HFFc6 (cell line): Measurements from ENCODE around the gene CCDC6. TPM values are rescaled to one million over a fixed set of nuclear protein-coding genes. Genes with fewer than 3 reads are reported as not detected.

Source experiments
- DNase-seq: peaks from one replicate; pipeline ENCODE4 v3.0.0-alpha.2; 2018
- H3K27ac Mint-ChIP-seq: 2 replicates; pipeline ENCODE4 v1.8.0; 2020; ENCODE audit warnings: mild to moderate bottlenecking, mixed read lengths
- H3K27me3 Mint-ChIP-seq: 2 replicates; pipeline ENCODE4 v1.8.0; 2021; ENCODE audit warnings: mild to moderate bottlenecking, moderate library complexity, mixed read lengths; ENCODE audit not compliant: insufficient read depth
- H3K36me3 Mint-ChIP-seq: 2 replicates; pipeline ENCODE4 v1.8.0; 2021; ENCODE audit warnings: low read depth, mixed read lengths
- H3K4me1 Mint-ChIP-seq: 2 replicates; pipeline ENCODE4 v1.8.0; 2020; ENCODE audit warnings: low read depth, mixed read lengths
- H3K4me3 Mint-ChIP-seq: 2 replicates; pipeline ENCODE4 v1.8.0; 2020; ENCODE audit warnings: mild to moderate bottlenecking, moderate library complexity, mixed read lengths
- H3K9me3 Mint-ChIP-seq: 2 replicates; pipeline ENCODE4 v1.8.0; 2020; ENCODE audit warnings: mild to moderate bottlenecking, mixed read lengths
- total RNA-seq, 6 experiments: library from RNA; stranded (reverse); fragmentation: NEBNext Ultra II Directional; extraction: Animal tissue kit (Norgen Biotek cat#: 25700); gene quantifications; 2 replicates in 1 of 6; 3 replicates in 5 of 6; pipeline ENCODE4 v1.2.3, GENCODE V29; 2021
- TF ChIP-seq, protein P1 (sequence below): fragments of 200-600 bp; sonication (generic); IDR thresholded peaks from 2 replicates; pipeline ENCODE4 v1.5.0; 2021; ENCODE audit warnings: antibody characterized with exemption, mild to moderate bottlenecking

The CCDC6 gene
- total RNA-seq, 6 experiments from 2014 or later = 33.0 to 43.0 (median 36.7) TPM

DNA sequence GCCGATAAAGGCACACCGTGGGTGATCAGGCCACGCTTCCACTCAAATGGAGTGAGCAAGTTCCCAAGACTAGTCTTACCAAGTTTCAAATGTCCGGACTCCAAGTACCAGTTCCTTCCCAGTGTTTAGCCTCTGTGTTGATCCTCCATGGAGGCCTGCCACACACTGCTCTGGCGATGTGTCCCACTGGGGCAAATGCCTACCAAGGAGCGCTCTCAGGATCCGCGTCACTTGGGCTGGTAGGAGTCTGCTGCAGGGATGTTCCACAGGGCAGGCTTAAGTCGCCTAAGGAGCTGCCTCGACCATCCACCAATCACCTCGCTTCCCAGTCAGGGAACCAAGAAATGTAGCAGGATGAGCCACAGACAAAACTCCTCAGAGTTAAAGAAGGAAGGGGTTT is 135.7 kb downstream of the CCDC6 start:
- Mint-ChIP-seq H3K4me3 (no peak overlapping the region; the same call in 1 of the 2 replicates), H3K36me3 (no peaks in the 10 kb centered on the region), H3K9me3 (no peaks in the 10 kb centered on the region; the same call in 1 of the 2 replicates), H3K27me3 (peaks cover 2% of the 10 kb centered on the region; the same call in 1 of the 2 replicates), H3K4me1 (no peaks in the 10 kb centered on the region), H3K27ac (no peak overlapping the region)
- TF ChIP-seq, protein P1, sequence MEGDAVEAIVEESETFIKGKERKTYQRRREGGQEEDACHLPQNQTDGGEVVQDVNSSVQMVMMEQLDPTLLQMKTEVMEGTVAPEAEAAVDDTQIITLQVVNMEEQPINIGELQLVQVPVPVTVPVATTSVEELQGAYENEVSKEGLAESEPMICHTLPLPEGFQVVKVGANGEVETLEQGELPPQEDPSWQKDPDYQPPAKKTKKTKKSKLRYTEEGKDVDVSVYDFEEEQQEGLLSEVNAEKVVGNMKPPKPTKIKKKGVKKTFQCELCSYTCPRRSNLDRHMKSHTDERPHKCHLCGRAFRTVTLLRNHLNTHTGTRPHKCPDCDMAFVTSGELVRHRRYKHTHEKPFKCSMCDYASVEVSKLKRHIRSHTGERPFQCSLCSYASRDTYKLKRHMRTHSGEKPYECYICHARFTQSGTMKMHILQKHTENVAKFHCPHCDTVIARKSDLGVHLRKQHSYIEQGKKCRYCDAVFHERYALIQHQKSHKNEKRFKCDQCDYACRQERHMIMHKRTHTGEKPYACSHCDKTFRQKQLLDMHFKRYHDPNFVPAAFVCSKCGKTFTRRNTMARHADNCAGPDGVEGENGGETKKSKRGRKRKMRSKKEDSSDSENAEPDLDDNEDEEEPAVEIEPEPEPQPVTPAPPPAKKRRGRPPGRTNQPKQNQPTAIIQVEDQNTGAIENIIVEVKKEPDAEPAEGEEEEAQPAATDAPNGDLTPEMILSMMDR = no peak
- no peak for DNase-seq

DNA sequence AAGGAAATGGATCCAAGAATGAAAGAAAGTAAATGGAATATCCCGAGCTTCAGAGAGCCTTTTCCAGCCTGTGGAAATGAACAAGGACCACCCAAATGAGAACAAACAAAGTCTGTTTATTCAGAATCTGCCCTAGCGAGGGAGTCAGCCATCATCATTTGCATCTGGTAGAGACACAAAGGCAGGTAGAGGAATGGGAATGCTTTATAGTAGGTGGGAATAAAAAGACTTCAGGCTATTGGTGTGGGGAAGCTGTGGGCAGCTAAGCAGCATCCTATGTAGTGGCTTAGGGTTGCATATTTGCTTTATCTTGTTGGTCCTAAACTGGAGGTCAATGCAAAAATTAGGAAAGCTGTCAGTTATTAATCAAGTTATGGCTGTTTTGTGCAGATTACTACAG is 143.9 kb downstream of the CCDC6 start:
- Mint-ChIP-seq H3K4me3 (no peak overlapping the region), H3K4me1 (0 out of 2 replicates have a peak, but pooled peaks cover 5% of the 10 kb centered on the region), H3K27me3 (no peaks in the 10 kb centered on the region; the same call in none of the 2 replicates), H3K9me3 (peaks cover 4% of the 10 kb centered on the region; the same call in 1 of the 2 replicates), H3K36me3 (no peaks in the 10 kb centered on the region), H3K27ac (no peak overlapping the region)
- TF ChIP-seq, protein P1 = no peak
- no peak for DNase-seq

DNA sequence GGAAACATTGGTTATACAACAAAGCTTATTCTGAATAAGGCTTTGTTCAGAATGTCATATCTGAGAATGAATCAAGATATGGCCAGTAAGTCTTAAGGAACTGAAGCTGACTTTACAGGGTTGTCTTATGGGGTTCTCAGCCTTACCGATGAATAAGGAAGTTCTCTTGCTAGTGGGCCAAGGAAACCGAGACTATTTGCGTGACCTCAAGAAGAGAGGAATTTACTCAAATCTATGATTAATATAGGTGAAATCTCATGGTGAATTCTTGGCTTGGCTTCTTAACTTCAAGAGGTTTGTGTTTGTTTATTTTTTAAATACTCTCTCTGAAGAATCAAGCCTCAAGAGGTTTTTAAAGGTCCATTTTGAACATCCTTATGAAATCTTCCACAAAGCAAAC is 148.4 kb downstream of the CCDC6 start:
- TF ChIP-seq, protein P1 = no peak
- peak; percentile 0 for DNase-seq
- peaks cover 4% of the 10 kb centered on the region; the same call in 1 of the 2 replicates for H3K9me3 Mint-ChIP-seq

DNA sequence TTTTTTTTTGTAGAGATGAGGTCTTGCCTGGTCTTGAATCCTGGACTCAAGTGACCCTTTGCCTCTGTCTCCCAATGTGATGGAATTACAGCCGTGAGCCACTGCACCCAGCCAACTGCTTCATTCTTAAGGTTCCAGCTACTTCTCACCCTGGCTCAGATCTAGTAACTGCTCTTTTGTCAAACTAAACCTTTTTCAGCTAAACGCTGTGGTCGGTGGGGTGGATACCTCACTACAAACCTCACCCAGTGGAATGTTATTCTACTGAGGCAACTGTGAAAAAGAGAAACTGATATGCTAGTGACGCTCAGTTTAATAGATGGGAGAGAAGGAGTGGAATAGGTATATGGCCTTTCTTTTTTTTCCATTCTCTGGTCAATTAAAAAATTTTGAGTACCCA is 151.4 kb downstream of the CCDC6 start:
- no peaks in the 10 kb centered on the region; the same call in 1 of the 2 replicates for H3K9me3 Mint-ChIP-seq
- H3K4me1 Mint-ChIP-seq = 0 out of 2 replicates have a peak, but pooled peaks cover 8% of the 10 kb centered on the region
- H3K27ac Mint-ChIP-seq = no peak overlapping the region
- H3K27me3 Mint-ChIP-seq = 0 out of 2 replicates have a peak, but pooled peaks cover 2% of the 10 kb centered on the region
- TF ChIP-seq, protein P1 = no peak
- no peaks in the 10 kb centered on the region for H3K36me3 Mint-ChIP-seq
- no peak overlapping the region for H3K4me3 Mint-ChIP-seq
- DNase-seq = no peak

More for the DNA sequence above, 148.4 kb downstream of the CCDC6 start:
- Mint-ChIP-seq H3K36me3 (no peaks in the 10 kb centered on the region), H3K27me3 (no peaks in the 10 kb centered on the region; the same call in 1 of the 2 replicates), H3K4me1 (0 out of 2 replicates have a peak, but pooled peaks cover 8% of the 10 kb centered on the region), H3K4me3 (no peak overlapping the region), H3K27ac (no peak overlapping the region)

DNA sequence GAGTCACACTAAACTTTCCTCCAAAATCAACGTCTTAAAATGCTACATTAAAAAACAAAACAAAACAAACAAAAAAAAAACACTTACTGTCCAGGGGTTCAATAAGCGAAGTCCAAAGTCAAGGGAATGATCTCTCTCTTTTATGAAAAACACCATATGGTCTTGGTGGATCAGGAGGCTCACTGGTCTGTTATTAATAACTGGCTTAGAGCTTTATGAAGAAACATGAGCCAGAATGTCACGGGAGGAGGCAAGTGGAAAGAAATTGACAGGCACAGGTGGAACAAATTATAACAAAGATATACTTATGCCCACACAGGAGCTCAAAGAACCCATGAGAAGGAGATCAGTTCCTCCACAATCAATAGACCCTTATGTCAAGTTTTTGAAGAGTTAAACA is 153.1 kb downstream of the CCDC6 start, which contains the start of gene MRLN:
MRLN (minus strand) TSS at position 189 of the 400 bp plus-strand sequence.
- Mint-ChIP-seq H3K27me3 (peaks cover 2% of the 10 kb centered on the region; the same call in 1 of the 2 replicates), H3K27ac (no peak within 1 kb of the TSS), H3K4me1 (0 out of 2 replicates have a peak, but pooled peaks cover 8% of the 10 kb centered on the region), H3K4me3 (no peak within 1 kb of the TSS), H3K36me3 (no peaks in the 10 kb centered on the region), H3K9me3 (no peaks in the 10 kb centered on the region; the same call in 1 of the 2 replicates)
- DNase-seq = no peak
- TF ChIP-seq, protein P1 = no peak
